NCI-H345 (cell line): ENCODE measurements around the gene FFAR4.

Experiments
- DNase-seq: peaks from one replicate; lab custom pipeline; 2025; lab: John Stamatoyannopoulos, UW

The FFAR4 gene

DNA sequence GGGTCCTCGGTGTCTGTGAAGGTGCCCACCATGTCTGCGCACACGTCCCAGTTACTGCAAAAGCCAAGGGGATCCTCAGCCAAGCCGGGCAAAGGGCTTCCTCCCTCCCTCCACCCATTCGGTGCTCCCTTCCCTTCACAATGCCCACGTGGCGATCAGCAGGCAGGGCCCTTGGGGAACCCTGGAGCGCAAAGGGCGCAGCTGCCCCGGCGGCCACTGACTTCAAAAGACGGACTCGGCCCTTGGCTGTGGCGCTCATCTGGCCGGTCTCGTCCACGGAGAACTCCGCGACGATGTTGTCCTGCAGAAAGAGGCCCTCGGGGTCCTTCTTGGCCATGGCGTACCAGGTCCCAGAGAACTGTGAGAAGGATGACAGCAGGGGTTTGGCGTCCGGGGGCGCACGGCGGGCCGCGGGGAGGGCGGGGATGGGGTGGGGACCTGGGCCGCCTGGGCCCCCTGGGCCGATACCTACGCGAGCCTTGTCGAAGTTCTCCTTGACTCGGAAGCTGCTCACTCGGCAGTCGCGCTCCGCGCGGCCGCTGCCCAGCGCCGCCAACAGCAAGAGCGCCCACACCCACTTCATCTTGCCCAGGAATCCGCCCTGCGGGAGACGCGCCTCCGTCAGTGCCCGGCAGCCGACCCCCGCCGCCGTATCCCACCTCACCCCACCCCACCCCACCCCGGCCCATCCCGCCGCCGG, 34.1 kb downstream of the FFAR4 start:
- no peak for DNase-seq

DNA sequence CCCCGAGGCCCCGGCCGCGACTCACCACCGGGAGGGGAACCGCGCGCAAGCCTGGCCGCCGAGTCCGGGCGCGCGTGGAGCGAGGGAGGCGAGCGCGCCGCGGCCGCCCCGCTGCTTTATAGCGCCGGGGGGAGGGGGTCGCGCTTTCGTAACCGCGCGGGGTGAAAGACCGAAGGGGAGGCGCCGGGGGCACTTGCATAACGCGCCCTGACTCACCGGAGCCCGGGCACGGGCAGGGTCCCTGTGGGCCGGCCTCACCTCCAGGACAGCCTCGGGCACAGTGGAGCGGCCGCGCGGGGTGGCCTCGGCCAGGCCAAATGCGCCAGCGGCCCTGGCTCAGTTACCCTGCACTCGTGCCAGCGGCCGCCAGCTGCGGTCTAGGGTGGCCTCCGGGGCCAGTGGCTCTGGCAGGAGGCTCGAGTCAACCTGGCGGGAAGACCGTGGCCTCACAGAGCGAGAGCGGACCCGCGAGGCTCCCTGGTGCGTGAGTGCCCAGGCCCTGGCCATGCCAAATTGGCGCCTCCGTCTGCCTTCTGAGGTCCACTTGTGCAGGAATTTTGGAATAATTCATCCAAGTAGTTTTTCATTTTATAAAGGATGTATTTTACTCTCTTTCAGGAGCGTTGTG, 34.8 kb downstream of the FFAR4 start, which contains the start of gene RBP4:
Gene RBP4, minus strand, starts transcription at position 90 of the 628 bp plus-strand sequence. CDS start 207 bp downstream, outside the sequence.
- DNase-seq, result no peak

DNA sequence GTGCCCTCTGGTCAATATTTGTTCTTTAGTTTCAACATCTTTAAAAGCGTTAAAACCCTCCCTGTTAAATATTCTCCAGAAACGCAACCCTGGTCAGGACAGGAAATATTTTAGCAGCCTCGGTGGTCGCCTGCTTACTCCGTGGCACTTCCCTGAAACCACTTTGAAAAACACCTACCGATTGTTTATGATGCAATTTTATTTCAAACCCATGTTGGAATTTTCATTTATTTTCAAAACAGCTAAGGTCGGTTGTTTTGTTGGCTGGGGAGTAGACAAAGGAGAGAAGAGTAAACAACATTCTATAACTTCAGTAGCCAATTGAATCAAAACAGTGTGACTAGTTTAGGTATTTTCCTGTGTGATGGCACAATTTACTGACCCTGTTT, 35.3 kb downstream of the FFAR4 start:
- no peak for DNase-seq

DNA sequence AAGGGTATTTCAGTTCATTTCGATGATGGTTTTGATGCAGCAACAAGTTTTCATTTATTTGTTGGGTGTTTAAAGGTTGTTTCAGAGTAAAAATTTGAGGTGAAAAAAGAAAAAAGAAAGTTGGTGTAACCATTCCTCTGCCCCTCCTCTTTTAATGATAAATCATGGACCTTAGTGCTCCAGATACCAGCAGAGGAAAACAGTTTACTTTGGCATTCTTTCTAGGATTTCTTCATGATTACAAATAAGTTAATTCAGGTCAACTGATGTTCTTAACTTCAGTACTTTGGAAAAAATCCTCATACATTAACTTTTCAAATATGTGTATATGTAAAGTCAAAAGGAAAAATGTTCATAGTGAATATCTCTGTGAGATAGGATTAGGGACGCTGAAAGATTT, 36.6 kb downstream of the FFAR4 start:
- DNase-seq, result no peak

DNA sequence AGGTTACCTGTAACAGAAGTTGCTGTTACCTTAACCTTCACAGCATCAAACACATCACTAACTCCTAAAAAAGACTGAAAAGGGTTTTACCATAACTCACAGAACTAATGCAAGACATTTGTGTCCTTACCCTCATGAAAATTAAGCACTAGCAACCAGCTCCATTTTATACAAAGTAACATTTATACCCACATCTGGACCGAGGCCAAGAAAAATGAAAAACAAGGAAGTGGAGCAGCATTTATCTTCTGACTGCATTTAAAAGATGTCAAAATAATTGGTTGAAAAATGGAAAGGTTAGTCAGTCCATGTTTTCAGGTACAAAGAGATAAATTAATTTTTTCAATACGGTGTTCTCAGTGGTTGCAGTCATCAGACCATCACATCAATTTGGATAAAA, 37.7 kb downstream of the FFAR4 start:
- no peak for DNase-seq

DNA sequence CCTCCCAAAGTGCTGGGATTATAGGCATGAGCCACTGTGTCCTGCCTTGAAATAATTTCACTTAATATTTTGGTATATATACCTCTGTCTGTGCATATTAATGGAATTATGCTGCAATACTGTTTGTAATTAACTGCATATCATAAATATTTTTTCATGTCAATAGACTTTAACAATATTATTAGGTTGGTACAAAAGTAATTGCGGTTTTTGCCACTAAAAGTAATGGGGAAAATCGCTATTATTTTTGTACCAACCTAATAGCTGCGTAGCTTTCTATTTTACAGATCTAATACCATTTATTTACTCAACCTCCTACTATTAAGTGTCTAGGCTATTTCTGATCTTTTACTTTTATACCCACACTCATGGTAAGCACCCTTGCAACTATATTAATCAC, 42.0 kb downstream of the FFAR4 start:
- DNase-seq, result no peak

DNA sequence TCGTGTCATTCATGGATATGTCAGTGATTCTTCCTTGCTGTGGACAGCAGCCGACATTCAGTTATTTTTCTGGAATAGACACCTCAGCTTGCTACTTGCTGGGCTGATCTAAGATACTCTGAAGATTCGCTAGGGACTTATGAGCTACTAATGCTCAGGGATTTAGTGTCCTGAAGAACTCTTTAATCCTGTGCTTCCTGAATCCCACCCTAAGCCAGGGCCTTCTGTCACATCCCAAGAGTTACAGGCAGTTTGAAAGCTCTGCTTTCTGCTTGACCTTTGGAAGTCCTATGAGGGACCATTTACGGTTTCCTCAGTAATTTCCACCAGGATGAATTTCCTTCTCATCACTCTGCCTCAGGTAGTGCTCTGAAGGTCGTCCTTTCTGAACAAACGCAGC, 45.8 kb downstream of the FFAR4 start, which contains the start of gene PDE6C:
Gene PDE6C, plus strand, starts transcription at position 227 of the 400 bp plus-strand sequence. CDS start 189 bp downstream, outside the sequence.
- no peak for DNase-seq

DNA sequence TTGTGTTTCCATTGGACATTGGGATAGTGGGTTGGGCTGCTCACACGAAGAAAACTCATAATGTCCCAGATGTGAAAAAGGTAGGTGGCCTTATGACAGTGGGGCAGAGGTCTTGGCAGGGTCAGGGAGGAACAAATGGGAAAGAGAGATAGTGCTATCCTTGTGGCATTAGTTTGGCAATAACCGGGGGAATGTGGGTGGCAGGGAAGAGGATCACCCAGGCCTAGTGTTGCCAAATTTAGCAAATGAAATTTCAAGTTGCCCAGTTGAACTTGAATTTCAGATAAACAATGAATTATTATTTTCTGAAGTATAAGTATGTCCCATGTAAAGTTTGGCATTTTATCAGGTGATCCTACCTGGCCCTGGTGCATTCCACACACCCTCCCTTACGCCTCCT, 46.7 kb downstream of the FFAR4 start:
- DNase-seq, result no peak

DNA sequence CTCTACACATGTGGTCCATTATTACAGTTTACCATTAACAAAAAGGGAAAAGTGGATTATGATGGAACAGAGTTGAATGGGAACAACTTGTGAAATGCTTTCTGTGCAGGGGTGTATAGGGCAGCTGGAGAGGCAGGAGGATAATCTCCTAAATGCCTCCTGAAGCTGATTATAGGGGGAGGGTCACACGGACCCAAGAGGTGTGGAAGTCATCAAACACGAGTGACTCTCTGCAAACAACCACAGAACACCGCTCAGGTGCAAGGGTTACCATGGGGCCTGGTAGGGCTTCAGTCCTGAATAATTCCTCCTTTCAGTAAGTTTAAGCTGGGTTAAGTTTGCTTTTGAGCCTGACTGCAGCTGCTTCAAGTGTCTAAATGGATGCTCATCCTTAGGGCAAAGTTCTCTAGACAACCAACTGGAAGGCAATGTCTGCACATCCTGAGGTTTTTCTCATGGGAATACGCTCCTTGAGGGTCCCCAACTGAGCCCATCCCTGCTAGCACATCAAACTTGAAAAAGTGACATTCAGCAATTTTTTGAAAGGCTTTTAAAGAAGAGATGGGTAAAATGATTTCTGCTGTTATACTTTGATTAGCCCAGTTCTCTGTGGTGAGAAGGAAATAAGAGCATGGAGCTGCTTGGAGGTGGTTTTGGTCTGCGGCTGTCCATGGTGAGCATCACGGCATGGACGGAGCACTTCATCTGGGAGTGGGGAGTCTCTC, 47.8 kb downstream of the FFAR4 start:
- DNase-seq, result no peak

DNA sequence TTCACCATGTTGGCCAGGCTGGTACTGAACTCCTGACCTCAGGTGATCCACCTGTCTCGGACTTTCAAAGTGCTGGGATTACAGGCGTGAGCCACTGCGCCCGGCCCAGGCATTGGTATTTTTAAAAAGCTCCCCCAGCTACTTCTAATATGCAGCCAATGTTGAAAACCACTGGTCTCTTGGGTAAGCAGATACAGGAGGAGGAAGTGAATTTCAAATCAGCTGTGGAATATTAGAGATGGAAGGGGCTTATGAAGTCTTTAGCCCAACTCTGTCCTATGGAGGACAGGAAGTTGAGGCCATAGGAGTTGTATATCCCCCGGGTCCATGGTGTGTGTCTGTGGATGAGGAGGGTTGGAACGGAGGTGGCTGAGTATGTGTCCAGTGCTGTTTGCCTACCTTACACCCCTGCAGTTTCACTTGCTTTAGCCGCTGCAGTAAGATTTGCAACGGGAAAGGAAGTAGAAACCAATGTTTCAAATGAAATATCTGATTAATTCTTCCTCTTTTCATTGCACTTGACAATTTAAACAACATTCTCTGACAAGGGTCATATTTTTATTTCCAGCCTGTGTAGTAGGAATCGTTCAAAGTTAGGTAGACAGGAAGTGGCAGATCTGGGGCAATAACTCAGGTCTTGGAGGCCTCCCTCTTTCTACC, 49.2 kb downstream of the FFAR4 start:
- no peak for DNase-seq

DNA sequence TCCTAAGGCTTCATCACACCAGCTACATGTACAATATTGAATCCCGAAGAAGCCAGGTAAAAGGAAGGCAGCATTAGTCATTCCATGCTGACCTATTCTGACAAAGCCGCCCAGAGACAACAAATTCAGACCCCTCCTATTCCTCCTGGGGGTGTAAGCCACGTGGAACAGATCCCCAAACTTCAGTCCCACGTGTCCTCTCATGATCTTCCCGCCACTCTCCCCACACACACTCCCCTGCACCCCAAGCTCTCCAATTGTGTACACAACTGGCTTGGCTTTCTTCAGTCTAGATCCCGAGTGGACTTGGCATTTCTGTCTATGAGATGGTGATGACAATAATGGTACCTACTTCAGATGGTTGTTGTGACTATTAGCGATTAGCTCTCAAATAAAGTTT, 54.5 kb downstream of the FFAR4 start:
- DNase-seq, result no peak

DNA sequence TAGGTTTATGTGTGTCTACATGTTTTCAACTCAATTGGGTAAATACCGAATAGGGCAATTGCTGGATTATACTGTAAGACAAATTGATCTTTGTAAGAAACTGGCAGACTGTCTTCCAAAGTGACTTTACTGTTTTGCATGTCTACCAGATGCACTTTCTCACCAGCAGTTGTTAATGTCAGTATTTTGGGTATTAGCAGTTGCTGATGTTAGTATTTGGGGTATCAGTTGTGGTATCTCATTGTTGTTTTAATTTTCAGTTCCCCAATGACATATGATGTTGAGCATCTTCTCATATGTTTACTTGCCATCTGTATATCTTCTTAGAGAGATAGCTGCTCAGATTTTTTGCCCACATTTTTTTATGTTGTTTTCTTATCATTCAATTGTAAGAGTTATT, 56.5 kb downstream of the FFAR4 start:
- DNase-seq, result no peak

DNA sequence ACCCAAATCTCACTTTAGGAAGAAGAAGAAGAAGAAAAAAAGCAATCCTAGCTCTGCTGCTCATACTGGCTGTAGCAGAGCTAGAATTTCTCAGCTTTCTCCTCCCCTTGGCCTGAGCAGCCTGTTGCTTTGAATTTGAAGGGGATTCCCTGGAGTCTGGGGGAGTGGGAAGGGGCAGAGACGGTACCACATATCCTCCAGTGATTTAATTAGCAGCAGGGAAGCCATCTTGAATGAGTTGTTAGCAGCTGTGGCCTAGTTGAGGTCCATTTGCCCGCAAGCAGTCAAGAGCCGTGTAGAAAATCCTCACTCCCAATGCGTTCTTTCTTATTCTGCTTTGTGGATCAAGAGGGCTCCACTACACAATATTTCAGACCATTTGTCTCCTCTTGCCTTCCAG, 62.4 kb downstream of the FFAR4 start:
- no peak for DNase-seq

DNA sequence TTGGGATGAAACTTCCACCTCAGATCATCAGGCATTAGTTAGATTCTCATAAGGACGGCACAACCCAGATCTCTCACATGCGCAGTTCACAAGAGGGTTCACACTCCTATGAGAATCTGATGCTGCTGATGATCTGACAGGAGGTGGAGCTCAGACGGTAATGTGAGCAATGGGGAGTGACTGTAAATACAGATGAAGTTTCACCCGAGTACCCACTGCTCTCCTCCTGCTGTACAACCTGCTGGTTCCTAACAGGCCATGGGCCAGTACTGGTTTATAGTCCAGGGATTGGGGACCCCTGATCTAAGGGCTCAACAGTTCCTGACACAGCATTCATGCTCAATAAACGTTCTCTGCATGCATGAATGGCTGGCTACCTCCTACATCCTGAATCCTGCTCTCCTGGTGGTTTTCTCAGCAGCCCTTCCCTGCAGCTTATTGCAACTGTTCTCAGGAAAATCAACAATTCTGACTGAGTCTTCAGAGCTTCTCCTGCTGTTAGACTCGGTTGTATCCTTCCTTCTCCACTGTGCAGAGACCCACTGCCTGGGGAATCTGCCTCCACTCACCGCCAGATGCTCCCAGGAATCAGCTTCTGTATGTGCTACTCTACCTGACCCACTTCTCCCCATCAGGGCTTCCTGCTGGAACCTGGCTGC, 63.3 kb downstream of the FFAR4 start:
- no peak for DNase-seq

DNA sequence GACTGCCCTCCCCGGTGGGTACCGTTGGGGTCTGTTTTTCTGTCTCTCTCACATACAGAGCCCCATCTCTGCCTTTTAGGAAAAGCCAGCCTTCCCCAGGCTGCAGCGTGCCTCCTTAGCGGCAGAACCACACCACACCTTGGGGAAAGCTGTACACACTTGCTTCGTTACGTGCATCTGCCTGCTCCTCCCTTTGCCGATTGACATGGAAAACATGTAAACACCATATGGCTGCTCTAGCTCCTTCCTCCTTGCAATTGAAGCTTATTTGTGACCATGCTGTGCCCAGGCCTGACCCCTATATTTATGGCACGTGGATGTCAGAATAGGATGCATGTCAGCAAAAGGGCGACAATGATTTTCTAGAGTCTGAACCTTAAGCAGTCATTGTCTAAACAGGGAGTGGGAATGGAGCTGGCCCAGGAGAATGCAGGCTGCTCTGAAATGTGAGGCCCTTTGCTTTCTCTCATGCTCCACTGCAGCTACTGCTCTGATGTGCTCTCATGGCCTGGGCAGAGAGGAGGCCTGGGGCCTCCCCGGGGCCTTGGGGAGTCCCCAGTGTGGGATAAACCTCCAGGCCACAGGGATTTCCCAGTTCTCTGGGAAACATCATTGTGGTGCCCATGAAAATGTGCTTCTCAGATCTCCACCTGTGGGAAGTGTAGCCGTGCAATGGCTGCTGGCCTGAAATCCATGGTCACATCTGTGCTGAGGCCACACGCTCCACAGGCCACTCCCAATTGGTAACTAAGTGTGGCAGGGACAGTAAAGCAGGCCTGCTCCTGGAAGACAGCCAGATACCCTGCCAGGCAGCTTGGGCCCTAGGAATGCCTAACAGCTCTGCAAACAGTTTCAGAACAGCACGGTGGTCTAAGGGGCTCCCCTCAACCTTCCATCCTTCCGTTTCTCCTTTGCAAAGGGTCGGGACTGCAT, 64.4 kb downstream of the FFAR4 start:
- peak; percentile 5 for DNase-seq
